HG03342 (cell line): ENCODE data around the gene BRAT1.

Experiments used
- ATAC-seq: cut with Tn5 transposase; IDR thresholded peaks from one replicate; pipeline ENCODE4 v1.9.1; 2021; ENCODE audit warnings: mild to moderate bottlenecking, moderate library complexity; ENCODE audit not compliant: unreplicated experiment

The BRAT1 gene

GRCh38 chr7:2500701-2501100 is 54.6 kb downstream of the BRAT1 start:
- no peak for ATAC-seq

DNA sequence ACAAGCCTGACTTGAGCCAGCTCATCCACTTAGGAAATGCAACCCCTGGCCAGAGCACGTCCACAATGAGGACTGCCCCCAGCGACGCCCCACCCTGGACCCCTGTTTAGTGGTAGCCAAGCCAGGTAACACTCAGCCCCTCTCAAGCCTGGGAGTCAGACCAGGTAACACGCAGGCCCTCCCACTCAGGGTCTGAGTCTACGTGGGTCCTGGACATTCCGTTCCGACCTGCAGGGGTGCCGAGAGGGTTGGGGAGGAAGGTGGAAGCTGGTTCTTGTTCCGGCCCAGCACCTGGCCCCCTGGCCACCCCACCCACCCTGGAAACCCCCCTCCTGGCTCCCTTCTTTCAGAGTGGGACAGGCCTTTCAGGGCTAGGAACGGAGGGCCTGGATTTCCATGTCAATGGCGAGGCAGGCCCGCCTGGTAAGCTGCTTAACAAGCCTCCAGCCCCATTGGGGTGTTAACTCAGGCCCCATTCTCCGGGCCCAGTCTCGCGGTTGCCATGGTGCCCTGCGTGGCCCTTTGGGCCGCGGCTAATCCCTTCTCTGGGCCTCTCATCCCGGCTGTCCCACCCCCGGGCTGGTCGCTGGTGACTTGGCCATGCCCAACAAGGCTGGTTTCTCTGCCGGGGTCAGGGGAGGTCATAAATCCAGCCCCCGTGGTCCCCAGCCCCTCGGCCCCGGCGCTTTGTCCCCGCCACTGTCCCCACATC is 55.4 kb downstream of the BRAT1 start:
- ATAC-seq: no peak

- no peak for ATAC-seq
Observed at GRCh38 chr7:2499181-2499580, 56.1 kb downstream of the BRAT1 start.

GRCh38 chr7:2498708-2499107 is 56.6 kb downstream of the BRAT1 start:
- ATAC-seq: no peak

DNA sequence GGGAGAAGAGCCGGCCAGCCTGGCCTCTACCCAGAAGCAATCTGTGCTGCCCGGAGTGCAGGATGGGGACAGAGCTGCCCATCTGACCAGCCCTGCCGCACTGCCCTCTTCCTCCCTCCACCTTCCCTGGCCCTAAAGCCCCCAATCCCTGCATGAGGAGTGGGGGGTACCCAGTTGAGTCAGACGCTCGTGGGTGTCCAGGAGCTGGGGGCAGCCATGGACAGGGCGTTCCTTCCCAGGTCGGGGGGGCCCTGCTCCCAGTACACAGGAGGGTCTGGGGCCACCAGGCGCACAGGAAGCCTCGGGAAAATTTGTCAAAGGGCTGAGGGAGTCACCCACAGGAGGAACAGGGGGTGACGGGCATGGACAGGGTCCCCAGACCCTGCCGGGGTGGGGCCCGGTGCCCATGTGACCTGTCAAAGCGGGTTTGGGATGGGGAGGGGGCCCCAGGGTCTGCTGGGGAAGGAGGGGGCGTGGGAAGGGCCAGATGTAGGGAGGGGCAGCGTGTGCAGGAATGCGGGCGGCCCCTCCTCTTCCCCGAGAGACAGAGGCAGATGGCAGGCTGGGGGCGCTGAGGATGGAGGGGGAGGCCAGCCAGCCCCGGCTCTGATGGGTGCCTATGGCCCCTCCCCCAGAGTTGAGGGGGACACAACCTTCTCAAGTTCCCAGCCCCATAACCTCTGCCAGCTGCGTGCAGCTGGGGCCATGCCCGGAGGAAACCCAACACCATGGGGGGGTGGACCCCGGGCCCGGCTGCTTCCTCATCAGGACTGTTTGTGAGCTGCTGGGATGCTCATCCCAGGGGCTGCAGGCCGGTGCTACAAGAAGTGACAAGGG is 57.6 kb downstream of the BRAT1 start:
- ATAC-seq: no peak

- no peak for ATAC-seq
Observed at GRCh38 chr7:2497065-2497464, 58.3 kb downstream of the BRAT1 start.

DNA sequence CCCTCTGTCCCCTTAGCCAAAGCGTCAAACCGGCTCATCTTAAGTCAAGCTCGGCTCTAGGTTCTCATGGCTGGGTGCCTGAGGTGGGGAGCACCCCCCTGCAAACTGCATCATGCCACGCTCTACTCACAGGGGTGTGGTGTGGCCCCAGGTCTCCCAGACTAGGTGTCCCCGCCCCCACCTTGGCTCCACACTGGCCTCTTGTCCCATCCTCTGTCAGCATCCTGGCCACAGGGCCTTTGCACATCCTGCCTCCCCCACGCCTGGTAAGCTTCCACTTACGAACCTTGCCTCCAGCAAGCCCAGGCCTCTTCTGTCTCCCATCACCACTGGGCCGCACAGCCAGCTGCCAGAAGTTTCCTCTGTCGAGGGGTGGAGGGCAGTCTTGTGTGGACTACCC is 58.9 kb downstream of the BRAT1 start:
- ATAC-seq: no peak

GRCh38 chr7:2495418-2496299 is 59.7 kb downstream of the BRAT1 start:
- no peak for ATAC-seq

DNA sequence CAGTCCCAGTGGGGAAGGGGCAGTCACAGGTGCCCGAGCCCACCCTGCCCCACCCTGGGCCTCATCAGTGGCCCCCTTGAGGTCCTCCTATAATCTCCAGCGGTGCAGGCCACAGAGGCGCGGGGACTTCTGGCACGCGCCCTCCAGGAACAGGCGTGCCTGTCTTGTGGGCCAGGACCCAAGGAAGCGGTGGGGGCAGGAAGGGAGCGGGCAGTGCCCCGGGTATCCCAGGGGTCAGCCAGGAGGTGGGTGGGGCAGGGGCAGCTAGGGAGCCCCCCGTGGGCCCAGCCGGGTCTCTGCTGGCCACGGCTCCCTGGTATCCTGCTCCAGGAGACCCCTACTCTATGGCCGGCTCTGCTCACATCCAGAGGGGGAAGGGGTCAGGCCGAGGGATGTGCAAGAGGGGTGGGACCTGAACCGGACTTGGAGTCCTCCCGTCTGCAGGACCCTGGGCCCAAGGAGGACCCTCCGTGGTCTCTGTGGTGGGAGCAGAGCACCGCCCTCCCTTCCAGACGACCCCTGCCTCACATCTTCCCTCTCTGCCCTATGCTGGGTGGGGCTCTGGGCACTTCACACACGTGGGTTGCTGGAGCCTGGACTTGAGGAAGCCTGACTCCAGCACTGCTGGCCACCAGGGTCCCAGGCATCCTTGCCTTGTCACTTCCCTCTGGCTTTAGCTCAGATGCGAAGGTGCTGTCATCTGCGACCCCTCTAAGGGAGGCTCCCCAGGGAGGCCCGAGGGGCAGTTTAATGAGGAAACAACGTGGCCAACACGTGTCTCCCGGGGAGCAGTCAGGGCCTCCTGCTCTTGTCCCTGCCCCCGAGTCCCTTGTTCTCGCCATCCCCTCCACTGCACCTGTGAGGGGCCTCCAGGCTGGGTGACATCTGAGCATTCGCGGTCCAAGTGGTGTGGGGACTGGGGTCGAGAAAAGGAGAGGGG is 60.9 kb downstream of the BRAT1 start:
- ATAC-seq: no peak

GRCh38 chr7:2493205-2494164 is 61.8 kb downstream of the BRAT1 start:
- no peak for ATAC-seq

DNA sequence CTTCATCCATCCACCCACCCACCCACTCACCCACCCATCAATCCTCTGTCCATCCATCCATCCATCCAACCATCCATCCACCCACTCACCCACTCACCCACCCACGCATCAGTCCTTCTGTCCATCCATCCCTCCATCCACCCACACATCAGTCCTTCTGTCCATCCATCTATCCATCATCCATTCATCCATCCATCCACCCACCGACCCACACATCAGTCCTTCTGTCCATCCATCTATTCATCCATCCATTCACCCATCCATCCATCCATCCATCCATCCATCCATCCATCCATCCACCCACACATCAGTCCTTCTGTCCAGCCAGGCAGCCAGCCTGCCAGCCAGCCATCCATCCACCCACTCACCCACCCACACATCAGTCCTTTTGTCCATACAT is 63.3 kb downstream of the BRAT1 start:
- ATAC-seq: no peak

GRCh38 chr7:2490181-2490651 is 65.1 kb downstream of the BRAT1 start:
- ATAC-seq: no peak

- no peak for ATAC-seq
Observed at GRCh38 chr7:2488681-2489080, 66.6 kb downstream of the BRAT1 start.

DNA sequence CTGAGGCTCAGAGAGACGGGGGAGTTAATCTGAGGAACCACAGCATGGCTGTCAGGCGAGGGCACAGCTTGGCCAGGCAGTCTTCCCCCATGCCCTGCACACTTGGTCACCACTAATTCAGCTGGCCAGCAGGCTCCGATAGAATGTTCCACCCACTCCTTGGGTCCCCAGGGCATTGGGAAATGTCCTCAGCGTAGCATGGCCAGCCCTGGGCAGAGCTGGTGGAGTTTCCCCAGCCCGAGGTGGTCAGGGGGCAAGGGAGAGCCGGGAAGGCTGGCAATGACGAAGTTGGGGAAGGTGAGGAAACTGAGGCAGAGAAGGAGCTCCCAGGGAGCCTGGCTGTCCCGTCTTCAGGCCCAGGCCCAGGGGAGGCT is 67.1 kb downstream of the BRAT1 start:
- ATAC-seq: no peak
